ENCODE results near the gene SLC45A1. TPM values are rescaled to one million over a fixed set of nuclear protein-coding genes. Genes with fewer than 3 reads are reported as not detected.
A peak's percentile ranks its signal among the peaks of the same experiment; 100 is the strongest.

SLC45A1 gene
- total RNA-seq (2021) (0.20 TPM in 1 of 2 replicates, not detected in the other), Bru-seq, nascent RNA (percentile 6 among the genes with signal in this experiment), BruChase-seq, experiment 1, labeled RNA remaining after a 2-hour chase (percentile 5 among the genes with signal in this experiment), BruChase-seq, experiment 2, labeled RNA remaining after a 6-hour chase (percentile 8 among the genes with signal in this experiment)
- long read RNA-seq, result 0 reads

DNA sequence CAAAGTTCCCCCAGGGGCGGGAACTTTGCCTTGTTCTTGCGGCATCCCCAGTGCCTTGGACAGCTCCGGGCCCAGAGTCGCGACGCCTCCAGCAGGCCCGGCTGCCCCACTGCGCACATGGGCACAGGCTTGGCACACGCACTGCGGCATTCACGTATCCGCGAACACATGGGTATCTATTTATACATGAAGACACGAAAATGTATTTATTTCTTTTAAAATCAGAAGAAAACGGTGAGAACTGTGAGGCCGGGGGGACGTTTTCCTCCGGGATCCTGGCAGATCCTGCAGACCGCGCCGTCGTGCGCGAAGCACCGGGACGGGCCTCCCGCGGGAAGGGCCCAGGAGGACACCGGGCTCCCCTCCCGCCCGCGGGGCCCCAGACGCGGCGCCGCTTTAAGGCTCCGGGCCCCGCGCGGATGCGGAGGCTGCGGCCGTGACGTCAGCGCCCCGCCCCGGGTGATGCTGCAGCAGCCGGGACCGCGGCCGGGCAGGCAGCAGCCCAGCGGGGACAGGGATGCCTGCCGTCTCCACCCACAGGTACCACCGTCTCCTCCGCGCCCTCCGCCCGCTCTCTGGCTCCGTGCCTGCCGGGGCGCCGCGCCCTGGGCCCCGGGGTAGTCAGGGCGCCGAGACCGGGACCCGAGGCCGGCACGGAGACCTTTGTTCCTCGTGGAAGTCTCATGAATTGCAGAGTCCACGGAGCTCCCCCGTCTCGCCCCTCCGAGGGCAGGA lies at the start of gene SLC45A1:
TSS of gene SLC45A1 (plus strand) at position 468 of the 735 bp plus-strand sequence. CDS start 6,216 bp downstream, outside the sequence.
- Histone ChIP-seq H3K4me2 (no peak within 1 kb of the TSS), H3K9me3 (ENCODE audit: insufficient read depth, low read depth) (no peaks in the 10 kb centered on the region), H3K27me3 (ENCODE audit: insufficient read depth, low read depth) (no peaks in the 10 kb centered on the region), H3F3A (ENCODE audit: insufficient read depth, low read depth) (no peaks in the 10 kb centered on the region), H3K27ac (no peak within 1 kb of the TSS), H3K36me3 (ENCODE audit: low read depth) (no peaks in the 10 kb centered on the region), H2AFZ (no peak within 1 kb of the TSS), H4K20me1 (ENCODE audit: insufficient read depth) (no peaks in the 10 kb centered on the region), H3K4me3 (no peak within 1 kb of the TSS), H3K4me1 (replicated peaks; ENCODE audit: insufficient read depth) (peaks cover 11% of the 10 kb centered on the region), H3K79me2 (ENCODE audit: low read depth) (no peaks in the 10 kb centered on the region), H3K9me2 (ENCODE audit: insufficient read depth) (no peaks in the 10 kb centered on the region)
- ChIA-PET POLR2A (ENCODE audit: unreplicated experiment) (no interaction called here), CTCF (no interaction called here)
- intact Hi-C loops (cut with micrococcal nuclease; ENCODE audit: unreplicated experiment), result no loop called here
- no TSS peak for BruUV-seq (replicated peaks)
- peak in 1 of 2 experiments; percentile 29 for DNase-seq
- TF ChIP-seq EZH2 (IDR thresholded peaks at IDR 0.05; ENCODE audit: low read depth), result no peak
- TF ChIP-seq, protein P1, sequence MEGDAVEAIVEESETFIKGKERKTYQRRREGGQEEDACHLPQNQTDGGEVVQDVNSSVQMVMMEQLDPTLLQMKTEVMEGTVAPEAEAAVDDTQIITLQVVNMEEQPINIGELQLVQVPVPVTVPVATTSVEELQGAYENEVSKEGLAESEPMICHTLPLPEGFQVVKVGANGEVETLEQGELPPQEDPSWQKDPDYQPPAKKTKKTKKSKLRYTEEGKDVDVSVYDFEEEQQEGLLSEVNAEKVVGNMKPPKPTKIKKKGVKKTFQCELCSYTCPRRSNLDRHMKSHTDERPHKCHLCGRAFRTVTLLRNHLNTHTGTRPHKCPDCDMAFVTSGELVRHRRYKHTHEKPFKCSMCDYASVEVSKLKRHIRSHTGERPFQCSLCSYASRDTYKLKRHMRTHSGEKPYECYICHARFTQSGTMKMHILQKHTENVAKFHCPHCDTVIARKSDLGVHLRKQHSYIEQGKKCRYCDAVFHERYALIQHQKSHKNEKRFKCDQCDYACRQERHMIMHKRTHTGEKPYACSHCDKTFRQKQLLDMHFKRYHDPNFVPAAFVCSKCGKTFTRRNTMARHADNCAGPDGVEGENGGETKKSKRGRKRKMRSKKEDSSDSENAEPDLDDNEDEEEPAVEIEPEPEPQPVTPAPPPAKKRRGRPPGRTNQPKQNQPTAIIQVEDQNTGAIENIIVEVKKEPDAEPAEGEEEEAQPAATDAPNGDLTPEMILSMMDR (conservative IDR thresholded peaks at IDR 0.05), result no peak

DNA sequence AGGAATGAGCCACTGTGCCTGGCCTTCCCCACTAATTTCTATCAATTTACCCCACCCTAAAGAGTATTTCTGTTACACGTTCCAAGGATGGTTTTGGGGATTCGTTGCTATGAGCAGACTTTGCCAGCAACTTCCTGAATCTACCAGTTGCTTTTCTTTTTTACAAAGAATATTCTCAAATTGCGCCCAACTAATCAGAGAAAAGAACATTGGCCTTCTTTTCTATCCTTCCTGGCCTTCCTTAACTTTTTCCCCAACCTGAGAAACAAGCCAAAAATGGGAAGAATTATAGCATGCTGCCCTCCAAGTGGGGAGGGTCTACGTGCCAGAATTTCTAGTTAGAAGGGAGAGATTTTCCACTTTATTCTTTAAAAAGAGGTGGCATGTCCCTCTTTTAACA lies 44.9 kb upstream of the SLC45A1 start:
- TF ChIP-seq, protein P1 (conservative IDR thresholded peaks at IDR 0.05), result no peak
- no peak for TF ChIP-seq EZH2 (IDR thresholded peaks at IDR 0.05; ENCODE audit: low read depth)
- POLR2A ChIA-PET (ENCODE audit: unreplicated experiment), result no interaction called here

DNA sequence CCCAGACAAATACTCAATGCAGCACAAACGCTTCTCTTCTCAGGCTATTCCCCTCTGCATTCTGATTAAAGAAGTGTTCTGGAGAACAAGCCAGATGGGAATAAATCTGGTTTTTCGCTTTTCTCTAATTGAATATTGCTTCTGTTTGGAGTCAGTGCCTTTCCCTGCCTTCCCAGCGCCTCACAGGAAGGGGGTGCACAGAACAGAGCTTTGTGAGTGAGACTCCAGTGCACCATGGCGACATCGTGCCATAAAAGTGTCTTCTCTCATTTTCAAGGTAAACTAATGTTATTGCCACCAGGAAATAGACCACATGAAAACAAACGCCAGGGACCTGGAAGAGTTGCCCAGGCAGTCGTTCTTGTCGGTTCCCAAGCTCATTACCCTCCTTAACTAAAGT lies 43.6 kb upstream of the SLC45A1 start:
- Histone ChIP-seq H3K9me3 (ENCODE audit: insufficient read depth, low read depth) (no peaks in the 10 kb centered on the region), H3K4me3 (no peak overlapping the region), H3K4me1 (replicated peaks; ENCODE audit: insufficient read depth) (peaks cover 6% of the 10 kb centered on the region), H3K27ac (no peak overlapping the region), H4K20me1 (ENCODE audit: insufficient read depth) (no peaks in the 10 kb centered on the region), H3K27me3 (ENCODE audit: insufficient read depth, low read depth) (no peaks in the 10 kb centered on the region), H3K79me2 (ENCODE audit: low read depth) (no peaks in the 10 kb centered on the region), H3K9me2 (ENCODE audit: insufficient read depth) (no peaks in the 10 kb centered on the region), H2AFZ (no peak overlapping the region), H3K36me3 (ENCODE audit: low read depth) (no peaks in the 10 kb centered on the region), H3K4me2 (no peak overlapping the region), H3F3A (ENCODE audit: insufficient read depth, low read depth) (no peaks in the 10 kb centered on the region)
- DNase-seq, result no peak
- intact Hi-C loops (cut with micrococcal nuclease; ENCODE audit: unreplicated experiment), result no loop called here
- BruUV-seq (replicated peaks), result no TSS peak
- TF ChIP-seq, protein P1 (conservative IDR thresholded peaks at IDR 0.05), result no peak
- no peak for TF ChIP-seq EZH2 (IDR thresholded peaks at IDR 0.05; ENCODE audit: low read depth)
- ChIA-PET CTCF (no interaction called here), POLR2A (ENCODE audit: unreplicated experiment) (interaction anchor here (1.0 kb wide), 1 partner anchor 855 kb away, joined by 5 read pairs; the partner anchor contains the start of gene GPR157)

More for the DNA sequence above, 44.9 kb upstream of the SLC45A1 start:
- Histone ChIP-seq H4K20me1 (ENCODE audit: insufficient read depth) (no peaks in the 10 kb centered on the region), H2AFZ (no peak overlapping the region), H3K9me2 (ENCODE audit: insufficient read depth) (no peaks in the 10 kb centered on the region), H3K27me3 (ENCODE audit: insufficient read depth, low read depth) (no peaks in the 10 kb centered on the region), H3K4me1 (replicated peaks; ENCODE audit: insufficient read depth) (peaks cover 6% of the 10 kb centered on the region), H3K4me3 (no peak overlapping the region), H3K9me3 (ENCODE audit: insufficient read depth, low read depth) (no peaks in the 10 kb centered on the region), H3F3A (ENCODE audit: insufficient read depth, low read depth) (no peaks in the 10 kb centered on the region), H3K27ac (no peak overlapping the region), H3K4me2 (no peak overlapping the region), H3K79me2 (ENCODE audit: low read depth) (no peaks in the 10 kb centered on the region), H3K36me3 (ENCODE audit: low read depth) (no peaks in the 10 kb centered on the region)
- CTCF ChIA-PET, result no interaction called here
- intact Hi-C loops (cut with micrococcal nuclease; ENCODE audit: unreplicated experiment), result no loop called here
- no TSS peak for BruUV-seq (replicated peaks)
- DNase-seq, result no peak

All from PC-9 (cell line).